Activated effector memory CD4-positive, alpha-beta T cell treated with Interleukin-2 at 50 U/mL for 16 hours (primary cell): Measurements from ENCODE around the gene AHSP.
"Not testable (repeated sequence)": the region's sequence is repeated elsewhere in the genome, so short reads cannot be mapped to it uniquely, and the experiment has no call there.

Experiments
- DNase-seq: peaks from one replicate; pipeline ENCODE4 v3.0.0-alpha.2; 2020

The AHSP gene

GRCh38 chr16:31532120-31532519 lies 4.4 kb downstream of the AHSP start:
- no peak for DNase-seq

GRCh38 chr16:31532896-31533295 lies 5.2 kb downstream of the AHSP start:
- DNase-seq: no peak

- DNase-seq: no peak
Measured at GRCh38 chr16:31535737-31536136, 8.0 kb downstream of the AHSP start.

- DNase-seq: no peak
Measured at GRCh38 chr16:31536804-31537361, 9.2 kb downstream of the AHSP start.

GRCh38 chr16:31537362-31538242 lies 9.9 kb downstream of the AHSP start:
- no peak for DNase-seq

GRCh38 chr16:31538243-31538598 lies 10.5 kb downstream of the AHSP start:
- DNase-seq: not testable (repeated sequence)

- DNase-seq: not testable (repeated sequence)
Measured at GRCh38 chr16:31539762-31540161, 12.1 kb downstream of the AHSP start.

- no peak for DNase-seq
Measured at GRCh38 chr16:31542763-31543162, 15.1 kb downstream of the AHSP start.

GRCh38 chr16:31561426-31562233 lies 33.9 kb downstream of the AHSP start:
- no peak for DNase-seq

- DNase-seq: no peak
Measured at GRCh38 chr16:31568577-31569359, 41.1 kb downstream of the AHSP start.

GRCh38 chr16:31569360-31569717 lies 41.6 kb downstream of the AHSP start:
- no peak for DNase-seq

- DNase-seq: no peak
Measured at GRCh38 chr16:31572821-31573220, 45.1 kb downstream of the AHSP start.

- not testable (repeated sequence) for DNase-seq
Measured at GRCh38 chr16:31574159-31574558, 46.5 kb downstream of the AHSP start.

GRCh38 chr16:31577411-31577810 lies 49.7 kb downstream of the AHSP start:
- DNase-seq: no peak
